GM04504 (cell line): ENCODE measurements around the gene TNFRSF13B.
"Not testable (repeated sequence)": the region's sequence is repeated elsewhere in the genome, so short reads cannot be mapped to it uniquely, and the experiment has no call there.

Source experiments
- DNase-seq: peaks from one replicate; pipeline ENCODE4 v3.0.0-alpha.2; 2012; ENCODE audit warnings: low read depth

The TNFRSF13B gene

GRCh38 chr17:16961022-16961421 lies 10.9 kb downstream of the TNFRSF13B start:
- not testable (repeated sequence) for DNase-seq

DNA sequence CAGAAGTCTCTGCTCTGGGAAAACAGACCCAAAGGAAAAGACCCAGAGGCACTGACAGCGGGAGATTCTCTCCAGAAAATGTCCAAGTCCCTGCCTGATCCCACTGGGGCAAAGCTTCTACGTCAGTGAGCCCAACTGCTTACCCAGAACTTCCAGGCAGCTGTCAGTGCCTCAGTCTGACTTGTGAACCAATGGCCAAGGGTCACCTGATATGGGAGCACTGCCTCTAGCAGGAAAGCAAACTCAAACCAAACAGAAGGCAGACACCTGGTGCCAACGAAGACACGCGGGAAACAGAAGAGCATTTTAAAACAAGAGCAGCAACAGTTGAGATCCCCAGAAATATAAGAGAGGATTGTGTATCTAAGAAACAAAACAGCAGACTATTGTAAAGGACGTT lies 16.9 kb downstream of the TNFRSF13B start:
- DNase-seq = not testable (repeated sequence)

DNA sequence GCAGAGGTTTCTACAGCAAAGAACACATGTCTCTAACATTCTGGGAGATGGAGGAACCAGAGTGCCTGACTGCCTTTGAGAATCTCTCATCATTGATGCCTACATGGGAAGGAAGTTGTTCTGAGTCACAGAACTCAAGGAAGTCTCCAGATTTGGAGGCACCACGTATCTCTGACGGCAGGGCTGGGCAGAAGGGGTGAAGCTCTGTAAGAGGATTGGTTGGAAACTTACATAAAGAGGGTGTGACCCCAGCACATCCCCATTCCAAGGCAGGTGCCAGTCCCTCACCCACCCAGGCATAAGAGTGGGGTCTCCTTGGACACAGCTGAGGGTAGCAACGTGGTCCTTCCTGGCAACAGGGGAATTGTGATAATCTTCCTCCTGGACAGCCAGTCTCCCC lies 17.4 kb downstream of the TNFRSF13B start:
- DNase-seq = no peak

GRCh38 chr17:16953841-16954240 lies 18.1 kb downstream of the TNFRSF13B start:
- no peak for DNase-seq

- DNase-seq = no peak
Measured at GRCh38 chr17:16953347-16953746, 18.6 kb downstream of the TNFRSF13B start.

DNA sequence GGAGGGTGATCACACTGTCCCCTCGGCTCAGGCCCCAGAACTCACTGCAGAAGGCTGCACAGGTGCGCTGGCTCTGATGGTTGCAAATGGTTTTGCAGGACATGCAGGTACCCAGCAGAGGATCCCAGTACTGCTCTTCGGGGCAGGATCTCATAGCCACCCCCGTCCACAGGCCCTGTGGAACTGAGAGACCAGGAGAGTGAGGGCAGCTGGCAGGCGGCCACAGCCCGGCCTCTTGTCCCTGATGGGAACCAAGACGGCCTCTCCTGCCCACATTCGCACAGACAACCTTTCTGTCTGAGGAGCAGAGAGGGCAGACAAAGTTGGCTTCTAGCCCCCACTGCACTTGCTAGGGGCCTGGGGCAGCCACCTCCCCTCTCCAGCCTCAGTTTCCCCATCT lies 19.5 kb downstream of the TNFRSF13B start:
- DNase-seq = no peak

- DNase-seq = no peak
Measured at GRCh38 chr17:16950488-16950887, 21.4 kb downstream of the TNFRSF13B start.

GRCh38 chr17:16948587-16949376 lies 23.1 kb downstream of the TNFRSF13B start:
- DNase-seq = no peak

- no peak for DNase-seq
Measured at GRCh38 chr17:16947470-16947869, 24.4 kb downstream of the TNFRSF13B start.

DNA sequence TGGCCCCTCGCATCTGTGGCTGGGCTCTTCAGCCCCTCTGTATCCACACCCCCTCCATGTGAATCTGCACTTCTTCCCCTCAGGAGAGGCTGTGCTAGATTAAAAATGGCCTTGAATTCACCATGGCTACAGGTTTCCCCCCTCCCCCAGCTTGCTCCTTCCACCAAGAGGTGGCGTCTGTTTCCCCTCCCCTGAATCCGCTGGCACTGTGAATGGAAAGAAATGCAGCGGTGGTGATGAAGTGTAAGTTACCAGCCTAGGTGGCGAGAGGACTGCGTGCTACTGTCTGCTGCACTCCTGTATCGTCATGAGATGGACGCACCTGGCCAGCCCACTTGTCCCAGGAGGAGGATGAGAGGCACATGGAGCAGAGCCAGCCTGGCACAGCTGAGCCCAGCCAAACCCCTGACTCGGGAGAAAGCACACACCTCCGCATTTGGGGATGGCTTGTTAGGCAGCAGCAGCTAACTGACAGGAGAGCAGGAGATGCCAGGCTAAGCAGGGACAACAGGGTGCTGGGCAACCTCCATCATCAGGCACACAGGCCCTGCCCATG lies 26.2 kb downstream of the TNFRSF13B start:
- no peak for DNase-seq

DNA sequence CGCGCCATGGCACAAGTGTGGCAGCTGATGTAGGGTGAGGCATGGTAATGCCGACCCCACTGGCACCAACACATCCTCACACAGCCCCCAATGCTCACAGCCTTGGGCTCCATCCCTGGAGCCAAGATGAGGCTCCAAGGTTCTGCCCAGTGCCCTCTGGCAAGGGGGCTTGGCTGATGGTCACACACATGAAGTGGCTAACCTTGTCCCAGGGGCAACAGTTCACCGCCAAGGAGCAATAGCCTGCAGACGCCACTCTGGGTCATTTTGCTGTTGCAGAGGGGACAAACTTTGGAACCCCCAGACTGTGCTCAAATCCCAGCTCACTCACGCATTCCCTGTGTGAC lies 26.8 kb downstream of the TNFRSF13B start:
- no peak for DNase-seq

GRCh38 chr17:16944334-16945135 lies 27.4 kb downstream of the TNFRSF13B start:
- DNase-seq = no peak

DNA sequence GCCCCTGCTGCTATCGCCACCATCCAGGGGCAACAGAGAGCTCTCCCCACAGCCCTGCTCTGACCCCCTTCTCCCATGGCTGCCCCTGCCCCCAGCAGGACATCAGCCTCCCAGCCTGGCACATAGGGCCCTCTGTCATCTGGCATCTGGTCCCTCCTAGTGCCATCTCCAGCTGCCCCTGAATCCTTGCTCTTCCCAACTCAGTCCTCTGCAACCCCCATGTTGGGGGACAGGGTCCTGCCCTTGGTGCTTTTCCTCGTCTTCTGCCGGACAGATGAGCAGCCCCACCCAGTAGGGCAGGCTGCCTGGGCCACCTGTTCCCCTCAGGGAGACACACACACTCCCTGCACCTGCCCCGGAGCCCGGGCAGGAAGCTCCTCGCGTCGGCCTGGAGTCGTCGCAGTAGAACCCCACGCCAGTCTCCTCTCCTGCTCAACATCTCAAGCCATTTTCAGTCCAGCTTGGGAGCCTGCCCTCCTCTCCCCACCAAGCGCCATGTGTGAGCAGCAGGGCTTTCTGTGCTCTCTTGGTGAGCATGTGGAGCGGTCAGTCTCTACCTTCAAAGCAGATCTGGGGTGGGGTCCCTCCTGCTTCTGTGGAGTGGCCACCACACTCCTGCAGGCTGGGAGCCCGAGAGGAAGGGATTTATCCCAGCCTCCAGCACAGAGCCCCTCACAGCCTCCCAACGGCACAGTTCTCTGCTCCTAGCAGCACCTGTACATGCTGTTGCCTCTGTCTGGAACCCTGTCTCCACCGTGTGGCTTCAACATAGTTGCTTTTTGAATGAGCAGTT lies 28.2 kb downstream of the TNFRSF13B start:
- DNase-seq = no peak

GRCh38 chr17:16943032-16943352 lies 28.9 kb downstream of the TNFRSF13B start:
- DNase-seq = no peak

- no peak for DNase-seq
Measured at GRCh38 chr17:16942141-16943031, 29.5 kb downstream of the TNFRSF13B start.

DNA sequence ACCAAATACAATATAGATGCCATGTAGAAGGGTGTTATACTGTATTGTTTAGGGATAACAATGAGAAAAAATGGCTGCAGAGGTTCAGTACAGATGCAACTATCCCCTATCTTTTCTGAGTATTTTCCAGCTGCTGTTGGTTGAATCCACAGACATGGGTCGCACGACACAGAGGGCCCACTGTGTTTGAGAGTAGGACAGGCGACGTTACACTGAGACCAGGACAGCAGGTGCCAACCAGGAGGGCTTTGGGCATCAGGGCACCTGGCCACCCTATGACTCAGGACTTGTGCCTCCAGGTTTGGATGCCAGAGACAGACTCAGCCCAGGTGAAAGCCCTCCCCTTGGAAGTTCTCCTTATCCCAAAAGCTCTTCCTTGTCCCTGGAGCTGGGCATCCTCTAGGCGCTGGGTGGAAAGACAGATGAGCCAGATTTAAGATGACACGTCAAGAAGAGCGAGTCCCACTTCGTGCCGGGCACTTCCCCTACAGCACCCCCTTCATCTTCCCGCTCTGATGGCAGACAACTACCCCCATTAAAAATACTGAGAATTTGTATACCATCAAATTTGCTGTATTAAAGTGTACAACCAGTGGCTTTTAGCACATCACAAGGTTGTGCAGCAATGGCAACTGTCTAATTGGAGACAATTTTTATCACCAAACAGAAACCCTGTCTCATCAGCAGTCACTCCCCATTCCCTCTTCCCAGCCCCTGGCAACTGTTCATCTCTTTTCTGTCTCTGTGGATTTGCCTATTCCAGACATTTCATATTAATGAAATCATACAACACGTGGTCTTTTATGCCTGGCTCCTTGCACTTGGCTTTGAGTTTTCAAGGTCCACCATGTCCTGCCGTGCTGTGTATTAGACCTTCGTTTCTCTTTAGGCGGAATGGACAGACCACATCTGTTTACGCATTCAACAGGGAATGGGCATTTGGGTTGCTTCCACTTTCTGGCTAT lies 30.6 kb downstream of the TNFRSF13B start:
- DNase-seq = no peak

- DNase-seq = no peak
Measured at GRCh38 chr17:16940116-16940881, 31.6 kb downstream of the TNFRSF13B start.

DNA sequence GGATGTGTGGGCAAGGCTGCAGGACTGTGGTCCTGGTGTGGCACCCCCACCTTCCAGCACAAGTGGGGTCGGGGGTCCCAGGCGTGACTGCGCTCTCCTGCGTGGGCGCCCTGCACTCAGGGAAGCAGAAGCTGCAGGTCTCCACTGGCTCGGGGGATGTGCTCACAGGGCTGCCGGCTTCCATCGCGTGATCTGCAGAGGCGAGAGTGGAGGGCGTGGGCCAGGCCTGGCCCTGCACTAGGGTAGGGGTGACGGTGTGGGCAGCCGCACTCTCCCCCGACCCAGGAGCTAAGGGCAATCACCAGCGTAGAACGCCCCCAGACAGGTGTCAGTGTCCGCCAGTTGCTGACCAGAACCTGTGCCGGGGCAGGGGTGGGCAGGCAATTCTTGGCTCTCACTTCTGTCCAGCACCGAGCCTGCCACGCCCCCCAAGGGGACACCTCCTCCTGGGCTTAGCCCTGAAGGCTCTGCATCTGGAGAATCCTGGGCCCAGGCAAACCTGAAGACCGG lies 32.3 kb downstream of the TNFRSF13B start:
- no peak for DNase-seq

GRCh38 chr17:16939208-16939576 lies 32.7 kb downstream of the TNFRSF13B start:
- DNase-seq = no peak
